Heart right ventricle (tissue), 16 donors: ENCODE data around the gene NRAS. TPM values are rescaled to one million over a fixed set of nuclear protein-coding genes. Genes with fewer than 3 reads are reported as not detected.

ENCODE experiments used
- ATAC-seq, 8 donors: fragments of 200-7000 bp; cut with Tn5 transposase; one replicate each; pipeline ENCODE4 v1.9.1; 2020; ENCODE audit warnings: mild to moderate bottlenecking in 8 of 8, moderate library complexity in 8 of 8, moderate number of reproducible peaks in 1 of 8
- DNase-seq, 2 donors: peaks; one replicate each; pipeline ENCODE4 v3.0.0-alpha.2; 2020
- H3K27ac ChIP-seq, 10 donors: fragments of 200-600 bp; sonication (generic) in 2 of 10; one replicate each; pipeline versions ENCODE4 v1.5.0 to v1.8.0; 2020 to 2022; ENCODE audit warnings: mild to moderate bottlenecking in 3 of 10
- H3K27me3 ChIP-seq, 7 donors: fragments of 200-600 bp; one replicate each; pipeline ENCODE4 v1.8.0; 2021 to 2022; ENCODE audit warnings: mild to moderate bottlenecking in 2 of 7
- H3K36me3 ChIP-seq, 9 donors: fragments of 200-600 bp; sonication (generic) in 1 of 9; one replicate each; pipeline versions ENCODE4 v1.5.0 to v1.8.0; 2020 to 2022; ENCODE audit warnings: mild to moderate bottlenecking in 2 of 9
- H3K4me1 ChIP-seq, 9 donors: fragments of 200-600 bp; sonication (generic) in 1 of 9; one replicate each; pipeline versions ENCODE4 v1.5.0 to v1.8.0; 2020 to 2022; ENCODE audit warnings: mild to moderate bottlenecking in 4 of 9
- H3K4me3 ChIP-seq, 10 donors: fragments of 200-600 bp; sonication (generic) in 2 of 10; one replicate each; pipeline versions ENCODE4 v1.5.0 to v1.8.0; 2020 to 2022; ENCODE audit warnings: mild to moderate bottlenecking in 7 of 10, moderate library complexity in 2 of 10
- H3K9me3 ChIP-seq, 11 donors: fragments of 200-600 bp in 10 of 11; sonication (generic) in 2 of 11; one replicate each; pipeline versions ENCODE4 v1.5.0 to v1.8.0; 2013 to 2022; ENCODE audit warnings: mild to moderate bottlenecking in 2 of 11, control low read depth in 1 of 11, moderate library complexity in 1 of 11
- CTCF ChIP-seq, 9 donors: fragments of 200-600 bp; sonication (generic) in 2 of 9; IDR thresholded peaks; one replicate each; pipeline versions ENCODE4 v1.5.0 to v1.8.0; 2021 to 2022; ENCODE audit warnings: antibody characterized with exemption in 9 of 9, mild to moderate bottlenecking in 5 of 9, moderate library complexity in 1 of 9
- WGBS, 2 donors: extraction: QIAGEN DNeasy Blood & Tissue Kit; methylation state at CpG; one replicate each; pipeline ENCODE4 v1.1.7; 2013; ENCODE audit warnings: inconsistent platforms in 1 of 2; 5-methylcytosine and 5-hydroxymethylcytosine counted together
- intact Hi-C, 10 donors: fragments of 100-400 bp; cut with DNase I; formaldehyde crosslinking; loops; one replicate each; pipeline versions ENCODE4 v1.11.1 to v1.14.2; 2022
- polyA plus RNA-seq, 2 donors: library from polyadenylated mRNA; stranded (reverse); fragments of 200-250 nt; gene quantifications; one replicate each; pipeline ENCODE4 v1.2.3, GENCODE V29; 2013
- total RNA-seq, 10 donors: library from RNA; stranded (reverse); fragmentation: NEBNext Ultra II Directional in 3 of 10; extraction: Animal tissue kit (Norgen Biotek cat#: 25700) in 3 of 10; gene quantifications; one replicate each; pipeline versions ENCODE4 v1.2.1 to v1.2.4, GENCODE V29; 2021 to 2023
- donor health status: Arrhythmogenic right ventricular cardiomyopathy.
- donor health status: ischemic (EF 13 %, LVEDD 7.1; RV severe dilation, severe dysfunction).
- donor health status: healthy with polysubstance abuse.
- donor health status: DM: no; HTN: yes; CAD: no.
- donor health status: DM: no; HTN: no; CAD: no.
- donor health status: ischemic (EF 25% LVEDD 6.9; RV normal size, moderate dysfunction).
- donor health status: ischemic (EF 25% LVEDD 5.7; RV mildly dilated, moderate dysfunction).
- donor health status: healthy.
- donor health status: DM: yes; HTN: yes; CAD: no.
- donor health status: Ischemic cardiomyopathy.
- donor health status: ischemic (EF 35%, LVEDD 5.7; RV mildly dilated, moderate dysfunction).
- donor health status: nonischemic (EF 11% LVEDD 7.7; RV severe dilation, severe dysfunction).
- donor health status: DM: yes; HTN: yes; CAD: no.
- donor health status: PGD.
- donor health status: ischemic (EF 29% LVEDD 5.4; RV normal size, mild dysfunction).
- donor health status: nonischemic (EF 23%, LVEDD 6.1; RV moderate dilation, normal function).

NRAS gene
- total and polyA plus RNA-seq, 12 donors = 6.2 to 17.2 (median 8.6) TPM

GRCh38 chr1:114696810-114697209, 19.8 kb downstream of the NRAS start:
- H3K27me3 ChIP-seq = peaks cover 0 to 4% (median 0%) of the 10 kb centered on the region in 7 donors
- H3K36me3 ChIP-seq = no peaks in the 10 kb centered on the region
- no peak overlapping the region for H3K4me3 ChIP-seq
- no peaks in the 10 kb centered on the region for H3K9me3 ChIP-seq
- H3K4me1 ChIP-seq = peaks cover 0 to 6% (median 0%) of the 10 kb centered on the region in 9 donors
- intact Hi-C loops = no loop called here
- TF ChIP-seq CTCF (IDR thresholded peaks at IDR 0.05) = no peak
- no peak overlapping the region for H3K27ac ChIP-seq
- no peak for ATAC-seq
- DNase-seq = no peak

- DNase-seq = no peak
- intact Hi-C loops = no loop called here
- Histone ChIP-seq H3K27me3 (peaks cover 0 to 4% (median 0%) of the 10 kb centered on the region in 7 donors), H3K9me3 (no peaks in the 10 kb centered on the region), H3K4me3 (no peak within 1 kb of the TSS), H3K36me3 (no peaks in the 10 kb centered on the region), H3K4me1 (peaks cover 0 to 6% (median 0%) of the 10 kb centered on the region in 9 donors), H3K27ac (no peak within 1 kb of the TSS)
- no peak for ATAC-seq
- TF ChIP-seq CTCF (IDR thresholded peaks at IDR 0.05) = no peak
- WGBS, 2 donors = 77 to 83% methylated on average over 6 of the region's 6 CpGs
Measured at GRCh38 chr1:114695430-114696058, 21.0 kb downstream of the NRAS start, which contains the start of gene AMPD1. Gene AMPD1, minus strand, starts transcription at chr1:114695546. Its CDS starts 75 bp downstream, at chr1:114695471.

- Histone ChIP-seq H3K36me3 (no peaks in the 10 kb centered on the region), H3K27me3 (peaks cover 0 to 4% (median 3%) of the 10 kb centered on the region in 7 donors), H3K27ac (no peak overlapping the region), H3K9me3 (no peaks in the 10 kb centered on the region), H3K4me3 (no peak overlapping the region), H3K4me1 (no peaks in the 10 kb centered on the region)
- WGBS, 2 donors = 82 to 85% methylated on average over 9 of the region's 9 CpGs
- intact Hi-C loops = no loop called here
- ATAC-seq (no peak), DNase-seq (no peak)
- no peak for TF ChIP-seq CTCF (IDR thresholded peaks at IDR 0.05)
Measured at GRCh38 chr1:114694540-114695310, 21.8 kb downstream of the NRAS start.

GRCh38 chr1:114692947-114693346, 23.6 kb downstream of the NRAS start:
- ATAC-seq = no peak
- WGBS, 2 donors = 90 to 93% methylated on average over 3 of the region's 3 CpGs
- Histone ChIP-seq H3K36me3 (no peaks in the 10 kb centered on the region), H3K27ac (no peak overlapping the region), H3K9me3 (no peaks in the 10 kb centered on the region), H3K4me3 (no peak overlapping the region), H3K27me3 (peaks cover 0 to 12% (median 4%) of the 10 kb centered on the region in 7 donors), H3K4me1 (no peaks in the 10 kb centered on the region)
- DNase-seq = no peak
- intact Hi-C loops = no loop called here
- TF ChIP-seq CTCF (IDR thresholded peaks at IDR 0.05) = no peak
